GM12878 (cell line): ENCODE data around the gene RBM7. TPM values are rescaled to one million over a fixed set of nuclear protein-coding genes. Genes with fewer than 3 reads are reported as not detected.

Source experiments
- ATAC-seq: fragments of 200-7000 bp; cut with Tn5 transposase; 3 replicates; pipeline ENCODE4 v1.9.1; 2020; ENCODE audit warnings: mild to moderate bottlenecking, moderate library complexity
- BruUV-seq: library from RNA; stranded (reverse); fragments of 400-500 nt; replicated peaks from 2 replicates; lab custom pipeline; 2021; lab: Mats Ljungman, UMichigan
- CTCF ChIA-PET: fragments of 300-600 bp; sonication (Branson Sonifier 250); formaldehyde crosslinking; extraction: SDS; loops from one replicate; lab custom pipeline; 2021; ENCODE audit warnings: inconsistent platforms; lab: Yijun Ruan, JAX
- POLR2A ChIA-PET: fragments of 350-600 bp; formaldehyde crosslinking; extraction: SDS; loops from one replicate; lab custom pipeline; 2021; ENCODE audit warnings: inconsistent platforms; lab: Charles Lee
- RAD21 ChIA-PET: fragments of 300-600 bp; sonication (Branson Sonifier 250); formaldehyde crosslinking; loops from one replicate; lab custom pipeline; 2023; ENCODE audit warnings: antibody characterized with exemption; ENCODE audit not compliant: unreplicated experiment; lab: Charles Lee
- SMC1A ChIA-PET: fragments of 300-600 bp; sonication (Branson Sonifier 250); formaldehyde crosslinking; loops from one replicate; lab custom pipeline; 2023; ENCODE audit not compliant: unreplicated experiment, uncharacterized antibody; lab: Charles Lee
- DNase-seq: peaks from one replicate; pipeline ENCODE4 v3.0.0-alpha.2; 2011; ENCODE audit warnings: low read depth, low spot score
- FAIRE-seq: peaks from 3 replicates; lab custom pipeline; 2011; peaks lifted over from hg19 to GRCh38; lab: Jason Lieb, UNC
- H2AFZ ChIP-seq: 2 replicates; pipeline ENCODE4 v1.6.0; 2011; ENCODE audit warnings: low read depth, low read length, control low read depth; ENCODE audit not compliant: control insufficient read depth
- H3K27ac ChIP-seq: 2 replicates; pipeline ENCODE4 v1.5.1; 2011; ENCODE audit warnings: control low read depth; ENCODE audit not compliant: control insufficient read depth, insufficient read depth
- H3K27me3 ChIP-seq, 2 experiments: replicated peaks in 1 of 2; 2 replicates each; pipeline versions ENCODE4 v1.6.0 to v1.6.1; 2011; ENCODE audit warnings: low read length in 1 of 2; ENCODE audit not compliant: control insufficient read depth in 2 of 2, insufficient read depth in 2 of 2
- H3K36me3 ChIP-seq, 2 experiments: 2 replicates each; pipeline ENCODE4 v1.5.1; 2011; ENCODE audit warnings: low read length in 1 of 2; ENCODE audit not compliant: control insufficient read depth in 2 of 2, insufficient read depth in 2 of 2
- H3K4me1 ChIP-seq: 2 replicates; pipeline ENCODE4 v1.6.1; 2011; ENCODE audit warnings: mild to moderate bottlenecking, low read length, moderate library complexity, mixed read lengths; ENCODE audit not compliant: control insufficient read depth, insufficient read depth
- H3K4me2 ChIP-seq: 2 replicates; pipeline ENCODE4 v1.6.0; 2011; ENCODE audit warnings: control low read depth; ENCODE audit not compliant: control insufficient read depth, insufficient read depth
- H3K4me3 ChIP-seq: fragments of 200-600 bp; sonication (generic); 2 replicates; pipeline ENCODE4 v1.5.1; 2016
- H3K79me2 ChIP-seq: 2 replicates; pipeline ENCODE4 v1.6.0; 2011; ENCODE audit warnings: low read length; ENCODE audit not compliant: control insufficient read depth, insufficient read depth
- H3K9ac ChIP-seq: 2 replicates; pipeline ENCODE4 v1.8.0; 2011; ENCODE audit warnings: low read length, control low read depth, mixed read lengths; ENCODE audit not compliant: control insufficient read depth, insufficient read depth
- H3K9me3 ChIP-seq: replicated peaks from 3 replicates; pipeline ENCODE4 v1.5.1; 2011; ENCODE audit warnings: mild to moderate bottlenecking, low read length; ENCODE audit not compliant: control insufficient read depth, insufficient read depth
- H4K20me1 ChIP-seq: 2 replicates; pipeline ENCODE4 v1.6.0; 2011; ENCODE audit not compliant: control insufficient read depth, insufficient read depth
- BMI1 ChIP-seq: fragments of 450-650 bp; IDR thresholded peaks from 2 replicates; pipeline ENCODE4 v1.6.1; 2016; ENCODE audit warnings: mild to moderate bottlenecking, moderate library complexity, borderline replicate concordance
- CBX5 ChIP-seq: sonication (generic); IDR thresholded peaks from 2 replicates; pipeline ENCODE4 v1.6.1; 2016; ENCODE audit warnings: low read depth, moderate library complexity, mild to moderate bottlenecking, inconsistent platforms
- JUNB ChIP-seq: IDR thresholded peaks from 2 replicates; pipeline ENCODE4 v1.6.1; 2016; ENCODE audit warnings: antibody characterized with exemption, mild to moderate bottlenecking
- LARP7 ChIP-seq: fragments of 450-650 bp; IDR thresholded peaks from 2 replicates; pipeline ENCODE4 v1.6.1; 2017; ENCODE audit warnings: mild to moderate bottlenecking
- NR2C1 ChIP-seq: fragments of 450-650 bp; IDR thresholded peaks from 2 replicates; pipeline ENCODE4 v1.6.1; 2017; ENCODE audit warnings: antibody characterized with exemption, mild to moderate bottlenecking, moderate library complexity
- RB1 ChIP-seq: fragments of 450-650 bp; formaldehyde crosslinking; IDR thresholded peaks from 2 replicates; pipeline ENCODE4 v1.6.1; 2017; ENCODE audit warnings: mild to moderate bottlenecking, borderline replicate concordance
- SMAD1 ChIP-seq: fragments of 450-650 bp; IDR thresholded peaks from 2 replicates; pipeline ENCODE4 v1.6.1; 2018; ENCODE audit warnings: mild to moderate bottlenecking, low read depth; ENCODE audit not compliant: partially characterized antibody
- SREBF1 ChIP-seq: IDR thresholded peaks from 2 replicates; pipeline ENCODE4 v1.6.1; 2012; ENCODE audit warnings: mild to moderate bottlenecking, low read length
- TCF3 ChIP-seq: IDR thresholded peaks from 2 replicates; pipeline ENCODE4 v1.6.1; 2012; ENCODE audit warnings: low read depth, mild to moderate bottlenecking, low read length, borderline replicate concordance; ENCODE audit not compliant: insufficient read depth
- ZNF217 ChIP-seq: fragments of 450-650 bp; IDR thresholded peaks from 2 replicates; pipeline ENCODE4 v1.6.1; 2017; ENCODE audit warnings: antibody characterized with exemption, mild to moderate bottlenecking
- ZNF24 ChIP-seq: fragments of 450-650 bp; IDR thresholded peaks from 2 replicates; pipeline ENCODE4 v1.6.1; 2017; ENCODE audit warnings: antibody characterized with exemption, mild to moderate bottlenecking
- WGBS: methylation state at CpG from one replicate; pipeline ENCODE4 v1.1.6; 2016; ENCODE audit warnings: low lambda C conversion rate; ENCODE audit not compliant: insufficient replicate concordance, insufficient coverage; ENCODE audit errors: missing lambda C conversion rate; 5-methylcytosine and 5-hydroxymethylcytosine counted together
- in situ Hi-C: fragments of 300-500 bp; cut with MboI; formaldehyde crosslinking; loops from 9 replicates; pipeline ENCODE4 v1.14.3; 2018; ENCODE audit warnings: mixed read lengths
- intact Hi-C: fragments of 100-400 bp; cut with micrococcal nuclease; formaldehyde crosslinking; loops from one replicate; pipeline ENCODE4 v1.14.2; 2022; ENCODE audit not compliant: unreplicated experiment
- polyA plus RNA-seq, 11 experiments: library from polyadenylated mRNA; depleted of rRNA in 4 of 11; unstranded in 6 of 11; stranded (reverse) in 5 of 11; fragments of >200 nt; fragmentation: Nextera tagmentation in 4 of 11; fragmentation: Illumina TruSeq in 1 of 11; extraction: Ambion mirVana in 4 of 11; extraction: Trizol in 1 of 11; gene quantifications; 1 replicate in 1 of 11; 2 replicates in 10 of 11; pipeline versions ENCODE4 v1.2.1 to v1.2.3, GENCODE V29; 2011 to 2016; ENCODE audit warnings: inconsistent platforms in 2 of 11, missing spikeins in 2 of 11, low read depth in 1 of 11
- total RNA-seq, 4 experiments: library from RNA; depleted of rRNA in 3 of 4; stranded (reverse); fragments of >200 nt in 3 of 4; fragmentation: Illumina TruSeq in 1 of 4; extraction: Trizol in 1 of 4; gene quantifications; 2 replicates each; pipeline versions ENCODE4 v1.2.1 to v1.2.3, GENCODE V29; 2013 to 2021
- TF ChIP-seq, protein P1 (sequence below): IDR thresholded peaks from 2 replicates; pipeline ENCODE4 v1.6.1; 2011; ENCODE audit warnings: borderline replicate concordance, low read depth, mild to moderate bottlenecking, moderate library complexity, low read length; ENCODE audit not compliant: insufficient read depth, poor library complexity, severe bottlenecking
- TF ChIP-seq, protein P2 (sequence below): fragments of 450-650 bp; IDR thresholded peaks from 2 replicates; pipeline ENCODE4 v1.6.1; 2017; ENCODE audit warnings: mild to moderate bottlenecking, low read depth, inconsistent platforms; ENCODE audit not compliant: poor library complexity, severe bottlenecking
- TF ChIP-seq, protein P3 (sequence below): fragments of 450-650 bp; IDR thresholded peaks from 2 replicates; pipeline ENCODE4 v1.6.1; 2017; ENCODE audit warnings: antibody characterized with exemption, mild to moderate bottlenecking, moderate library complexity
- TF ChIP-seq, protein P4 (sequence below): IDR thresholded peaks from 2 replicates; pipeline ENCODE4 v1.6.1; 2012; ENCODE audit warnings: mild to moderate bottlenecking, low read depth, low read length

RBM7 gene
- total and polyA plus RNA-seq, 10 of the 15 experiments (the other 5 are each of a cell fraction or from before 2014, with no cell fraction given): 17.0 to 46.2 (median 26.0) TPM

DNA sequence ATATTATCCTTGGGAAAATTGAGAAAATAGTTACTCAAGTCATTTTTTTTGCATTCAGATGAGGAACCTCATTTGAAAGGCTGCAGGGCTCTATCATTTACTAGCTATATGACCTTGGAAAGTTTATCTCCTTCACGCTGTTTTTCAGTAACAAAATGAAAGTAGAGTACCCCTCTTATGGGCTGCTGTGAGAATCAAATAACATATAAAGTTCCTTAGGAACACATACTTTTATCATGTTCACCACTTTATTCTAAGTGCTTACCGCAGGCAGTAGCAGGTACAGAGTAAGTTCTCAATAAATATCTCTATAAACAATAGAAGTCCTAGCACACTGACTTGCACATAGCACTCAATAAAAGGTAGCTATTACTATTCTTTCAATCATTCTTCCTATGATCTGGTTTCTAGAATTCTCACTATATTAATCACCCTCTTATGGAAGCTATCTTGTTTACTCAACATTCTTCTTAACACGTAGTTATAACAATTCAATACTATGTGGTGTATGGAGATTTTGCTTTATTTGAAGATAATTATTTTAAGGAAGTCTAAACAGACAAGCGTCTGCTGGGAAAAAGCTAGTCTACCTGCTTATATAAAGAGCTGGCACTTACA lies 2.1 kb upstream of the RBM7 start:
- in situ Hi-C loops: no loop called here
- H3K27ac ChIP-seq: no peak overlapping the region
- H3K9ac ChIP-seq: no peak overlapping the region
- POLR2A ChIA-PET: no interaction called here
- intact Hi-C loops: no loop called here
- no peaks in the 10 kb centered on the region for H3K4me1 ChIP-seq
- peaks cover 41% of the 10 kb centered on the region for H3K79me2 ChIP-seq
- peak overlapping the region; percentile 84 for H3K4me2 ChIP-seq
- WGBS: 97% methylated on average over 4 of the region's 4 CpGs
- no peak overlapping the region for H2AFZ ChIP-seq
- SMC1A ChIA-PET: interaction anchor here (0.7 to 1.8 kb wide), 2 partner anchors 20 to 31 kb away, joined by 3 read pairs; no protein-coding TSS in a partner anchor
- no peaks in the 10 kb centered on the region for H3K36me3 ChIP-seq
- no peaks in the 10 kb centered on the region for H4K20me1 ChIP-seq
- H3K4me3 ChIP-seq: no peak overlapping the region
- no TSS peak for BruUV-seq
- RAD21 ChIA-PET: no interaction called here
- H3K9me3 ChIP-seq: no peaks in the 10 kb centered on the region
- no peak for FAIRE-seq
- no peak for DNase-seq
- CTCF ChIA-PET: no interaction called here
- no peaks in the 10 kb centered on the region for H3K27me3 ChIP-seq
- no peak for ATAC-seq
- no peak for TF ChIP-seq SMAD1
- no peak for TF ChIP-seq CBX5
- TF ChIP-seq, protein P1, sequence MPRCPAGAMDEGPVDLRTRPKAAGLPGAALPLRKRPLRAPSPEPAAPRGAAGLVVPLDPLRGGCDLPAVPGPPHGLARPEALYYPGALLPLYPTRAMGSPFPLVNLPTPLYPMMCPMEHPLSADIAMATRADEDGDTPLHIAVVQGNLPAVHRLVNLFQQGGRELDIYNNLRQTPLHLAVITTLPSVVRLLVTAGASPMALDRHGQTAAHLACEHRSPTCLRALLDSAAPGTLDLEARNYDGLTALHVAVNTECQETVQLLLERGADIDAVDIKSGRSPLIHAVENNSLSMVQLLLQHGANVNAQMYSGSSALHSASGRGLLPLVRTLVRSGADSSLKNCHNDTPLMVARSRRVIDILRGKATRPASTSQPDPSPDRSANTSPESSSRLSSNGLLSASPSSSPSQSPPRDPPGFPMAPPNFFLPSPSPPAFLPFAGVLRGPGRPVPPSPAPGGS: no peak
- no peak for TF ChIP-seq NR2C1
- no peak for TF ChIP-seq ZNF217
- TF ChIP-seq, protein P2, sequence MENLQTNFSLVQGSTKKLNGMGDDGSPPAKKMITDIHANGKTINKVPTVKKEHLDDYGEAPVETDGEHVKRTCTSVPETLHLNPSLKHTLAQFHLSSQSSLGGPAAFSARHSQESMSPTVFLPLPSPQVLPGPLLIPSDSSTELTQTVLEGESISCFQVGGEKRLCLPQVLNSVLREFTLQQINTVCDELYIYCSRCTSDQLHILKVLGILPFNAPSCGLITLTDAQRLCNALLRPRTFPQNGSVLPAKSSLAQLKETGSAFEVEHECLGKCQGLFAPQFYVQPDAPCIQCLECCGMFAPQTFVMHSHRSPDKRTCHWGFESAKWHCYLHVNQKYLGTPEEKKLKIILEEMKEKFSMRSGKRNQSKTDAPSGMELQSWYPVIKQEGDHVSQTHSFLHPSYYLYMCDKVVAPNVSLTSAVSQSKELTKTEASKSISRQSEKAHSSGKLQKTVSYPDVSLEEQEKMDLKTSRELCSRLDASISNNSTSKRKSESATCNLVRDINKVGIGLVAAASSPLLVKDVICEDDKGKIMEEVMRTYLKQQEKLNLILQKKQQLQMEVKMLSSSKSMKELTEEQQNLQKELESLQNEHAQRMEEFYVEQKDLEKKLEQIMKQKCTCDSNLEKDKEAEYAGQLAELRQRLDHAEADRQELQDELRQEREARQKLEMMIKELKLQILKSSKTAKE: no peak
- no peak for TF ChIP-seq JUNB
- TF ChIP-seq TCF3: no peak
- TF ChIP-seq LARP7: no peak
- TF ChIP-seq SREBF1: no peak
- TF ChIP-seq, protein P3, sequence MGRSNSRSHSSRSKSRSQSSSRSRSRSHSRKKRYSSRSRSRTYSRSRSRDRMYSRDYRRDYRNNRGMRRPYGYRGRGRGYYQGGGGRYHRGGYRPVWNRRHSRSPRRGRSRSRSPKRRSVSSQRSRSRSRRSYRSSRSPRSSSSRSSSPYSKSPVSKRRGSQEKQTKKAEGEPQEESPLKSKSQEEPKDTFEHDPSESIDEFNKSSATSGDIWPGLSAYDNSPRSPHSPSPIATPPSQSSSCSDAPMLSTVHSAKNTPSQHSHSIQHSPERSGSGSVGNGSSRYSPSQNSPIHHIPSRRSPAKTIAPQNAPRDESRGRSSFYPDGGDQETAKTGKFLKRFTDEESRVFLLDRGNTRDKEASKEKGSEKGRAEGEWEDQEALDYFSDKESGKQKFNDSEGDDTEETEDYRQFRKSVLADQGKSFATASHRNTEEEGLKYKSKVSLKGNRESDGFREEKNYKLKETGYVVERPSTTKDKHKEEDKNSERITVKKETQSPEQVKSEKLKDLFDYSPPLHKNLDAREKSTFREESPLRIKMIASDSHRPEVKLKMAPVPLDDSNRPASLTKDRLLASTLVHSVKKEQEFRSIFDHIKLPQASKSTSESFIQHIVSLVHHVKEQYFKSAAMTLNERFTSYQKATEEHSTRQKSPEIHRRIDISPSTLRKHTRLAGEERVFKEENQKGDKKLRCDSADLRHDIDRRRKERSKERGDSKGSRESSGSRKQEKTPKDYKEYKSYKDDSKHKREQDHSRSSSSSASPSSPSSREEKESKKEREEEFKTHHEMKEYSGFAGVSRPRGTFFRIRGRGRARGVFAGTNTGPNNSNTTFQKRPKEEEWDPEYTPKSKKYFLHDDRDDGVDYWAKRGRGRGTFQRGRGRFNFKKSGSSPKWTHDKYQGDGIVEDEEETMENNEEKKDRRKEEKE: no peak
- no peak for TF ChIP-seq RB1
- TF ChIP-seq BMI1: no peak
- TF ChIP-seq, protein P4, sequence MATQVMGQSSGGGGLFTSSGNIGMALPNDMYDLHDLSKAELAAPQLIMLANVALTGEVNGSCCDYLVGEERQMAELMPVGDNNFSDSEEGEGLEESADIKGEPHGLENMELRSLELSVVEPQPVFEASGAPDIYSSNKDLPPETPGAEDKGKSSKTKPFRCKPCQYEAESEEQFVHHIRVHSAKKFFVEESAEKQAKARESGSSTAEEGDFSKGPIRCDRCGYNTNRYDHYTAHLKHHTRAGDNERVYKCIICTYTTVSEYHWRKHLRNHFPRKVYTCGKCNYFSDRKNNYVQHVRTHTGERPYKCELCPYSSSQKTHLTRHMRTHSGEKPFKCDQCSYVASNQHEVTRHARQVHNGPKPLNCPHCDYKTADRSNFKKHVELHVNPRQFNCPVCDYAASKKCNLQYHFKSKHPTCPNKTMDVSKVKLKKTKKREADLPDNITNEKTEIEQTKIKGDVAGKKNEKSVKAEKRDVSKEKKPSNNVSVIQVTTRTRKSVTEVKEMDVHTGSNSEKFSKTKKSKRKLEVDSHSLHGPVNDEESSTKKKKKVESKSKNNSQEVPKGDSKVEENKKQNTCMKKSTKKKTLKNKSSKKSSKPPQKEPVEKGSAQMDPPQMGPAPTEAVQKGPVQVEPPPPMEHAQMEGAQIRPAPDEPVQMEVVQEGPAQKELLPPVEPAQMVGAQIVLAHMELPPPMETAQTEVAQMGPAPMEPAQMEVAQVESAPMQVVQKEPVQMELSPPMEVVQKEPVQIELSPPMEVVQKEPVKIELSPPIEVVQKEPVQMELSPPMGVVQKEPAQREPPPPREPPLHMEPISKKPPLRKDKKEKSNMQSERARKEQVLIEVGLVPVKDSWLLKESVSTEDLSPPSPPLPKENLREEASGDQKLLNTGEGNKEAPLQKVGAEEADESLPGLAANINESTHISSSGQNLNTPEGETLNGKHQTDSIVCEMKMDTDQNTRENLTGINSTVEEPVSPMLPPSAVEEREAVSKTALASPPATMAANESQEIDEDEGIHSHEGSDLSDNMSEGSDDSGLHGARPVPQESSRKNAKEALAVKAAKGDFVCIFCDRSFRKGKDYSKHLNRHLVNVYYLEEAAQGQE: no peak
- no peak for TF ChIP-seq ZNF24
